IPS-15b (cell line): ENCODE measurements around the gene TBC1D32.

Experiments
- H3K27me3 ChIP-seq: one replicate; pipeline ENCODE4 v1.6.1; 2013; ENCODE audit warnings: low read length; ENCODE audit not compliant: control insufficient read depth, insufficient read depth
- H3K36me3 ChIP-seq: one replicate; pipeline ENCODE4 v1.6.1; 2013; ENCODE audit warnings: low read length; ENCODE audit not compliant: control insufficient read depth, insufficient read depth
- H3K4me1 ChIP-seq: one replicate; pipeline ENCODE4 v1.6.1; 2013; ENCODE audit warnings: mild to moderate bottlenecking, low read length; ENCODE audit not compliant: control insufficient read depth, insufficient read depth
- H3K4me3 ChIP-seq: one replicate; pipeline ENCODE4 v1.5.1; 2013; ENCODE audit warnings: low read depth, low read length
- H3K9ac ChIP-seq: one replicate; pipeline ENCODE4 v1.6.1; 2013; ENCODE audit warnings: low read depth, mild to moderate bottlenecking, low read length
- H3K9me3 ChIP-seq: one replicate; pipeline ENCODE4 v1.6.1; 2013; ENCODE audit warnings: mild to moderate bottlenecking, low read length; ENCODE audit not compliant: control insufficient read depth, insufficient read depth

The TBC1D32 gene

GRCh38 chr6:121033091-121033490 is 301.2 kb downstream of the TBC1D32 start:
- Histone ChIP-seq H3K4me1 (no peaks in the 10 kb centered on the region), H3K4me3 (no peak overlapping the region), H3K9ac (no peak overlapping the region), H3K36me3 (no peaks in the 10 kb centered on the region), H3K27me3 (no peaks in the 10 kb centered on the region), H3K9me3 (no peaks in the 10 kb centered on the region)

- Histone ChIP-seq H3K9ac (no peak overlapping the region), H3K36me3 (no peaks in the 10 kb centered on the region), H3K27me3 (no peaks in the 10 kb centered on the region), H3K4me3 (no peak overlapping the region), H3K9me3 (no peaks in the 10 kb centered on the region), H3K4me1 (no peaks in the 10 kb centered on the region)
Observed at GRCh38 chr6:121032268-121033006, 301.8 kb downstream of the TBC1D32 start.
